Pancreas (tissue), 10 donors: Measurements from ENCODE around the gene KLF16. TPM values are rescaled to one million over a fixed set of nuclear protein-coding genes. Genes with fewer than 3 reads are reported as not detected.

Source experiments
- ATAC-seq, 4 donors: fragments of 200-7000 bp; cut with Tn5 transposase; one replicate each; pipeline versions ENCODE4 v1.8.0 to v1.9.1; 2020; ENCODE audit warnings: mild to moderate bottlenecking in 4 of 4, moderate library complexity in 4 of 4
- DNase-seq, 6 donors: peaks; one replicate each; pipeline ENCODE4 v3.0.0-alpha.2; 2020
- FAIRE-seq: peaks from 2 replicates; lab custom pipeline; 2012; peaks lifted over from hg19 to GRCh38; lab: Jason Lieb, UNC
- H3K27ac ChIP-seq, 4 donors: fragments of 200-600 bp; sonication (generic); 1 replicate in 3 of 4; 2 replicates in 1 of 4; pipeline versions ENCODE4 v1.5.0 to v1.8.0; 2020
- H3K27me3 ChIP-seq, 4 donors: fragments of 200-600 bp; one replicate each; pipeline ENCODE4 v1.8.0; 2021
- H3K36me3 ChIP-seq, 3 donors: fragments of 200-600 bp; sonication (generic) in 1 of 3; one replicate each; pipeline versions ENCODE4 v1.5.0 to v1.8.0; 2020 to 2021
- H3K4me1 ChIP-seq, 3 donors: fragments of 200-600 bp; one replicate each; pipeline ENCODE4 v1.8.0; 2021
- H3K4me3 ChIP-seq, 4 donors: fragments of 200-600 bp; sonication (generic) in 2 of 4; one replicate each; pipeline versions ENCODE4 v1.5.0 to v1.8.0; 2020 to 2021
- H3K9me3 ChIP-seq, 4 donors: fragments of 200-600 bp; one replicate each; pipeline ENCODE4 v1.8.0; 2021
- WGBS, 2 donors: extraction: QIAGEN DNeasy Blood & Tissue Kit; methylation state at CpG; one replicate each; pipeline ENCODE4 v1.1.7; 2013; 5-methylcytosine and 5-hydroxymethylcytosine counted together
- intact Hi-C, 3 donors: fragments of 100-400 bp; cut with DNase I; formaldehyde crosslinking; loops; one replicate each; pipeline versions ENCODE4 v1.11.1 to v1.14.2; 2022
- polyA plus RNA-seq, 2 donors: library from polyadenylated mRNA; stranded (reverse); fragments of 200-250 nt; gene quantifications; one replicate each; pipeline ENCODE4 v1.2.3, GENCODE V29; 2013
- total RNA-seq, 6 donors: library from RNA; stranded (reverse); fragmentation: NEBNext Ultra II Directional in 4 of 6; extraction: Animal tissue kit (Norgen Biotek cat#: 25700) in 4 of 6; gene quantifications; one replicate each; pipeline versions ENCODE4 v1.2.1 to v1.2.4, GENCODE V29; 2021 to 2023
- TF ChIP-seq, protein P1 (sequence below), 4 donors: fragments of 200-600 bp; sonication (generic) in 3 of 4; IDR thresholded peaks; one replicate each; pipeline versions ENCODE4 v1.5.0 to v1.8.0; 2021; ENCODE audit warnings: antibody characterized with exemption in 4 of 4
- donor health status: healthy with polysubstance abuse.
- donor health status: DM: no; HTN: no; CAD: no; lungs with moderate emphysema.
- donor health status: DM: no; HTN: no; CAD: no.
- donor health status: control.
- donor health status: control.
- donor health status: Bipolar disorder and iron deficiency.
- donor health status: DM: yes; HTN: yes; CAD: no.
- donor health status: DM: no; HTN: no; CAD: no.
- donor health status: DM: no; HTN: no; CAD: no.
- donor health status: DM: yes; HTN: yes; CAD: no.

Gene KLF16
- total and polyA plus RNA-seq, 8 donors: 4.3 to 10.4 (median 7.5) TPM

DNA sequence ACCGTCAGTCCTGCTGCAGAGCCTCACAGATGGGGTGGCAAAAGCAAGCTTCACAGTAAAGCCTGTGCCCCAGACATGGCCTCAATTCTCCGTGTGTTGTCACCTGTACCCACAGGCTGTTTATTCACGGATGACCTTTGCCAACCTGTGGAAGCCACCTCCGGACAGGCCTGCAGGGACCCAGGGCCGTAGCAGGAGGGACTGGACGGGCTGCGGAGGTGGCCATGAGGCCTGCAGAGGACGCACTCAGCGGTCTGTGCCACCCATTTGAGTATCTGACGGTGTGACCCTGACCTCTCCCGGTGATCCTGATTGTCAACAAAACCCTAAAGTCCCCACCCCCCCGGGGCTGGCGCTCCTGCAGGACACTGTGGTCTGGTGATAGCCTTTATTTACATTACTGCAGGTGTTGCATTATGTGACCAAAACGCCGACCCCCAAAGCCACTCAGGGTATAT is 7.8 kb upstream of the KLF16 start:
- ATAC-seq (no peak), DNase-seq (peak in 1 of 6 donors; percentile 54), FAIRE-seq (no peak)
- intact Hi-C loops: loop anchor here in 1 of 3 donors (2.0 kb wide), 1 partner anchor 56 kb away; no protein-coding TSS in a partner anchor
- TF ChIP-seq, protein P1, sequence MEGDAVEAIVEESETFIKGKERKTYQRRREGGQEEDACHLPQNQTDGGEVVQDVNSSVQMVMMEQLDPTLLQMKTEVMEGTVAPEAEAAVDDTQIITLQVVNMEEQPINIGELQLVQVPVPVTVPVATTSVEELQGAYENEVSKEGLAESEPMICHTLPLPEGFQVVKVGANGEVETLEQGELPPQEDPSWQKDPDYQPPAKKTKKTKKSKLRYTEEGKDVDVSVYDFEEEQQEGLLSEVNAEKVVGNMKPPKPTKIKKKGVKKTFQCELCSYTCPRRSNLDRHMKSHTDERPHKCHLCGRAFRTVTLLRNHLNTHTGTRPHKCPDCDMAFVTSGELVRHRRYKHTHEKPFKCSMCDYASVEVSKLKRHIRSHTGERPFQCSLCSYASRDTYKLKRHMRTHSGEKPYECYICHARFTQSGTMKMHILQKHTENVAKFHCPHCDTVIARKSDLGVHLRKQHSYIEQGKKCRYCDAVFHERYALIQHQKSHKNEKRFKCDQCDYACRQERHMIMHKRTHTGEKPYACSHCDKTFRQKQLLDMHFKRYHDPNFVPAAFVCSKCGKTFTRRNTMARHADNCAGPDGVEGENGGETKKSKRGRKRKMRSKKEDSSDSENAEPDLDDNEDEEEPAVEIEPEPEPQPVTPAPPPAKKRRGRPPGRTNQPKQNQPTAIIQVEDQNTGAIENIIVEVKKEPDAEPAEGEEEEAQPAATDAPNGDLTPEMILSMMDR (IDR thresholded peaks at IDR 0.05): no peak
- H3K36me3 ChIP-seq: no peaks in the 10 kb centered on the region
- no peak overlapping the region for H3K4me3 ChIP-seq
- peaks cover 19 to 26% (median 22%) of the 10 kb centered on the region in 3 donors for H3K4me1 ChIP-seq
- H3K27me3 ChIP-seq: no peaks in the 10 kb centered on the region
- 36 to 37% methylated on average over 15 of the region's 15 CpGs for WGBS, 2 donors
- H3K9me3 ChIP-seq: no peaks in the 10 kb centered on the region
- no peak overlapping the region for H3K27ac ChIP-seq

DNA sequence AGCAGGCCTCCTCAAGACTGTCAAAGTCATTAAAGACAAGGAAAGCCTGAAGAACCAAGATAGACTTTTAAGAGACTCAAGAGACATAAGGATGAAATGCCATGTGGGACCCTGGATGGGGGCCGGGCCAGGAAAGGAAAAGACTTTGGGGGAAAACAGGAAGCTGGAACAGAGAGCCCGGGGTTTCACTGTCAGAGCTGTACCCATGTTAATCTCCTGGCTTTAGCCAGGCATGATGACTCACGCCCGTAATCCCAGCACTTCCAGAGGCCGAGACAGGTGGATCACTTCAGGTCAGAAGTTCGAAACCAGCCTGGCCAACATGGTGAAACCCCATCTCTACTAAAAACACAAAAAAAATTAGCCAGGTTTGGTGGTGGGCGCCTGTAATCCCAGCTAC is 5.6 kb upstream of the KLF16 start:
- TF ChIP-seq, protein P1 (IDR thresholded peaks at IDR 0.05): no peak
- intact Hi-C loops: no loop called here
- DNase-seq: no peak
- H3K27me3 ChIP-seq: no peaks in the 10 kb centered on the region
- no peaks in the 10 kb centered on the region for H3K9me3 ChIP-seq
- no peaks in the 10 kb centered on the region for H3K36me3 ChIP-seq
- H3K4me1 ChIP-seq: peaks cover 19 to 22% (median 19%) of the 10 kb centered on the region in 3 donors
- H3K4me3 ChIP-seq: no peak overlapping the region
- no peak for FAIRE-seq
- WGBS, 2 donors: 89 to 91% methylated on average over 7 of the region's 7 CpGs
- no peak for ATAC-seq
- no peak overlapping the region for H3K27ac ChIP-seq

DNA sequence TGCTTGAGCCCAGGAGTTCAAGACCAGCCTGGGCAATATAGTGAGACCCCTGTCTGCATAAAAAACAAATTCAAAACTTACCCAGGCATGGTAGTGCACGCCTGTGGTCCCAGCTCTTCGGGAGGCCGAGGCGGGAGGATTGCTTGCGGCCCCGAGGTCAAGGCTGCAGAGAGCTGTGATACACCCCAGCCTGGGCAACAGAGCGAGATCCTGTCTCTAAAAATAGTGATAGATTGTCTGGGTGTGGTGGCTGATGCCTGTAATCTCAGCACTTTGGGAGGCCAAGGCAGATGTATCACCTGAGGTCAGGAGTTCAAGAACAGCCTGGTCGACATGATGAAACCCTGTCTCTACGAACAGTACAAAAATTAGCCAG is 4.0 kb upstream of the KLF16 start:
- Histone ChIP-seq H3K9me3 (no peaks in the 10 kb centered on the region), H3K27ac (no peak overlapping the region), H3K27me3 (no peaks in the 10 kb centered on the region), H3K4me1 (peaks cover 6 to 9% (median 7%) of the 10 kb centered on the region in 3 donors), H3K4me3 (no peak overlapping the region), H3K36me3 (no peaks in the 10 kb centered on the region)
- TF ChIP-seq, protein P1 (IDR thresholded peaks at IDR 0.05): no peak
- DNase-seq (no peak), FAIRE-seq (no peak), ATAC-seq (no peak)
- intact Hi-C loops: no loop called here
- 90 to 93% methylated on average over 9 of the region's 9 CpGs for WGBS, 2 donors

DNA sequence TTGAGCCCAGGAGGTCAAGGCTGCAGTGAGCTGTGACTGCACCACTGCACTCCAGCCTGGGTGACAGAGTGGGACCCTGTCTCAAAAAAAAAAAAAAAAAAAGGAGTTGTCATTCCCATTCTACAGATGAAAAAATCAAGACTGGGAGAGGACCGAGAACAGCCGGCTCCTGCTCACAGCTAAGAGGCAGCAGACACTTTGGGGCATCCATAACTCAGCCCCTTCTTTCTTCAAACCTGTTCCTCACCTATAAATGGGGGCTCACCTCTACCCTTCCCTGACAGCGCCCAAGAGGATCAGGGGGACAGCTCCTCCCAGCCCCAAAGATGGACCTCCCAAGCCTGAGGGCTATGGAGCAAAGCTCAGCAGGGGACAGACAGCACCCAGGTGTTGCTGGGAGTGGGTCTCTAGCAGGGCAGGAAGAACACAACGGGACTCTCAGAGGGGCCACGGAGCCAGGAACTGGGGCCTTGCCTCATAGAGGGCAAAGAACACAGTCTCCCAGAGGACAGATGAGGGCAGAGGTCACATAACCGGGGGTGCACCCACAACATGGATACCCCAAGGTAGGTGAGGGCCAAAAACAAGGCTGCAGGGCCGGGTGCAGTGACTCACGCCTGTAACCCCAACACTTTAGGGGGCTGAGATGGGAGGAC is 3.4 kb upstream of the KLF16 start:
- DNase-seq: no peak

More for the DNA sequence above, 3.4 kb upstream of the KLF16 start:
- TF ChIP-seq, protein P1 (IDR thresholded peaks at IDR 0.05): no peak
- Histone ChIP-seq H3K4me1 (peaks cover 6 to 9% (median 7%) of the 10 kb centered on the region in 3 donors), H3K36me3 (no peaks in the 10 kb centered on the region), H3K27ac (no peak overlapping the region), H3K4me3 (no peak overlapping the region), H3K9me3 (no peaks in the 10 kb centered on the region), H3K27me3 (no peaks in the 10 kb centered on the region)
- ATAC-seq (no peak), FAIRE-seq (no peak)
- intact Hi-C loops: no loop called here
- 91% methylated on average over 8 of the region's 8 CpGs for WGBS, 2 donors
